GM18517 (cell line): ENCODE data around the gene SPRY4.
"Not testable (repeated sequence)": the region's sequence is repeated elsewhere in the genome, so short reads cannot be mapped to it uniquely, and the experiment has no call there.

Experiments used
- ATAC-seq: cut with Tn5 transposase; IDR thresholded peaks from one replicate; pipeline ENCODE4 v1.9.1; 2021; ENCODE audit warnings: mild to moderate bottlenecking, moderate library complexity; ENCODE audit not compliant: unreplicated experiment

Gene SPRY4

GRCh38 chr5:142264084-142264483 is 60.7 kb downstream of the SPRY4 start:
- not testable (repeated sequence) for ATAC-seq

GRCh38 chr5:142263346-142263745 is 61.5 kb downstream of the SPRY4 start:
- no peak for ATAC-seq

GRCh38 chr5:142262683-142263082 is 62.1 kb downstream of the SPRY4 start:
- ATAC-seq, result no peak
